Jurkat, Clone E6-1 (cell line): ENCODE data around the gene SEC24C.

Experiments used
- DNase-seq: peaks from one replicate; pipeline ENCODE4 v3.0.0-alpha.2; 2011; ENCODE audit warnings: low read depth, low spot score
- H3K4me3 ChIP-seq: 2 replicates; pipeline ENCODE4 v1.5.1; 2011; ENCODE audit warnings: mild to moderate bottlenecking, low read length, control low read depth, moderate library complexity

The SEC24C gene

DNA sequence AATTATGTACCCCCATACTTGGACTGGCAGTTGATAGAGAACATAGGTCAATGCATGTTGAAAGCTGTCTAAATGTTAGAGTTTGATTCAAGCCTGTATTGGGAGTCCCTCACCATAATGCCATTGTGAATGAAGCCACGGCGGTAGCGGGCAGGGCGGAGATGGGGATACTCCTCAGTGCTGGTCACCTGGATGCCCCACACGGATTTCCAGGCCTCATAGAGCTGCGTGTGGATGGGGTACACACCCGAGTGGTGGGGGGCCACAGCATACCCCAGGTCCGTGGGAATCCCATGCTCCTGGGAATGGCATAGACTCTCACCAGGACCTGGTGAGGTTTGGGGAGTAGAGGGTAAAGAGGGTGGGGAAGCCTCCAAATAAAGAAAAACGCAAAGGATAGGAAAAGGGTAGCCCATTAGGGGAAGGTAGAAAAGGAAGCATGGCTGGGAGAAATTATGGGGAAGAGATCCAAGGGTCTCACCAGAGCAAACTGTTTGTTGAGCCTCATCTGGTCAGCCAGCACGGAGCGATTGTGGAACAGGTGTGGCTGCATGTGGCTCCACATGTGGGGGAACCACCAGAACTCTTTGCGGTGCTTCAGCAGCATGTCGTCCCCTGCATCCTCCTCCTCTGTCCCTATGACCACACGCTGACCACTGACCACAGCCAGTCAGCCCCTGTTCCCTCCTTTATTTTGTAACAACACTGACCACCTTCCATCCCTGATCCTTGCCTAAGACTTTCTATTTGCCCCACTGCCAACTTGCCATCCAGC, 62.2 kb downstream of the SEC24C start:
- H3K4me3 ChIP-seq = no peak overlapping the region
- DNase-seq = no peak

DNA sequence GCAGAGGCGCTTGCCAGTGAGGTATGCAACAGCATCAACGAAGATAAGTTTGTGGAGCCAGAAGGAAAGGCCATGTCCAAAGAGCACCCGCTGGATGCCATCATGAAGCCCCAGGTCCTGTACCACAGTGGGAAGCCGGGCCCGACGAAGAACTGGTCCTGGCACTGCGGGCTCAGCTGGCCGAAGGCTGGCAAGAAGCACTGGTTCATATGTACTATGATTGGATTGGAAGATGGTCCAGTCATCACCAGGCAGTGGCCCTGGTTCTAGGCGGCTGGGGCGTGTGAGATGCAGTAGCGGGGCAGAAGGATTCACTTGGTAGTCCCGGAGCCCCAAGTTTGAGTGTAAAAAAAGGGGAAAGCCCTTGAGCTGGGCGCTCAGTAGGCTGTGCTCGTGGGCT, 63.3 kb downstream of the SEC24C start:
- DNase-seq = no peak
- no peak overlapping the region for H3K4me3 ChIP-seq

DNA sequence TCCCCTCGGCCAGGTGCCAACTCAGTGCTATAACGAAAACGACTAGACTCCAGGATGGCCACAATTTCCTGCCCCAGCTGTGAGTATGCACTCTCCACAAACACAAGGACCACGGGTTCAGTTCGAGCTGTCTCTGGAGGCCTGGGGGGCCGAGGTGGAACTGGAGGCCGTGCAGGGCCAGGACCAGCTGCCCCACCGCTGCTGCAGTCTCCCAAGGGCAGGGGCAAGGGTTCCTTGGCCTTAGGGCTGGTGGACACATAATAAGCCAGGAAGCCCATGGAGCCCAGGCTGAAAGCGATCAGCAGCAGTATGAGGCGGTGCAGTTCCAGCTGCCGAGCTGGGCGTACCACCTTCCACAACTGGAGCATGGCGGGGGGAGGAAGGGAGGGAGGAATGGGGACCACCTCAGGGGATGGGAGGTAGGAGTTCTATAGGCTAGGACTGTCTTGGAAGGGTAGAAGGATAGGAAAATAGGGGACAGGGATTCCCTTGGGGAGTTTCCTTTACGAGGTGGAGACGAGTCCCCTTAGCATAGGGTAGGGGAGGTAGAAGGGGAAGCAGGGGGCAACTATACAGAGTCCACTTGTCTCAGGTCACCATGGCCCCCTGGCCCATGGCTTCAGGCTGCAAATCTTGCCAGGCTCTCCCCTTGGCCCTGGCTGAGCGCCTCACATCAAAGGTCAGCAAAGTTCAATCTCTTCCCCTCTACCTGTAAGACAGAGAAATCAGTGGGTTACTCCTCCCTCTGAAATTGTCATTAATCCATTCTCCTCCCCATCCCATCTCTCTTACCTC, 64.0 kb downstream of the SEC24C start:
- no peak for DNase-seq
- no peak overlapping the region for H3K4me3 ChIP-seq

DNA sequence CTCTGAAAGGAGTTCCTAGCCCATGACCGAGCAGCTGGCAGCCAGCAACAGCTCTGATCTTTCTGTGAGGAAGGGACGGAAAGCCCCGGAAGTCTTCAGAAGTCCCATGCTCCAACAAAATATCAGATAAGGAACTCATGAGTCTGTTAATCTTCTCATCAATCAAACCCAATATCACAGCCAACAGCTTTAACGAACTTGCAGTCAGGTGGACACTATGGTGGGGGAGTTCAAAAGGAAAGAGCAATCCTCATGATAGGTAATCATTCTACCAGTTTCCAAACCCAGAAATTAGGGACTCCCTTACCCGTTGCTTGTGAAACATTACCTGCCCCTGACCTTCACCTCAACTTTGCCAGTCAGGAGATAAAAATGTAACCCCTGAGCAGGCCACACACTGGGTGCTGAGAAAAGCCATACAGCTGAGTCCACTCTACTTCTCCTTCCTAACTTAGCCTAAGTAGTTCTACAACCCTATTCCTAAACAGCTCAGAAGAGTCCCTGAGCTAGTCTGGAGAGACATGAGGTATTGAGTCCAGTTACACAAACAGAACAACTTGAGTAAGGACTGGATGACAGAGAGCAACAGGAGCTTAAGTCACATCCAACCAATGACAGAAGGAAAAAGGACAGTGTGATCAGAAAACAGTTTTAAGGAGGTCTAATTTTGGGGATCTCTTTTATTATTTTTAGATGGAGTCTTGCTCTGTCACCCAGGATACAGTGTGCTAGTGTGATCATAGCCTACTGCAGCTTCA, 65.1 kb downstream of the SEC24C start:
- no peak overlapping the region for H3K4me3 ChIP-seq
- DNase-seq = no peak

DNA sequence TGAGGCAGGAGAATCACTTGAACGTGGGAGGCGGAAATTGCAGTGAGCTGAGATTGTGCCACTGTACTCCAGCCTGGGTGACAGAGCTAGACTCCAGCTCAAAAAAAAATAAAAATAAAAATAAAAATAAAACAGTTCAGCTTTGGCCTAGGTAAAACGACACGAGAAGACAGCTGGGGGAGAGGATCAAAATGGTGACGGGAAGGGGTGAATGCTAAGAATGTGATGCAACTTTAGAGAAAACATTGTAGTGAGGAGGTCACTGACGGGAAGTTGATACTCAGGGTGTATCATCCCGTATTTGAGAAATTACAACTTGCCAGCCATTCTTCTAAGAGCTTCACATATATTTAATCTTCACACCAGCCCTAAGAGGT, 66.2 kb downstream of the SEC24C start:
- peak overlapping the region; percentile 62 for H3K4me3 ChIP-seq

DNA sequence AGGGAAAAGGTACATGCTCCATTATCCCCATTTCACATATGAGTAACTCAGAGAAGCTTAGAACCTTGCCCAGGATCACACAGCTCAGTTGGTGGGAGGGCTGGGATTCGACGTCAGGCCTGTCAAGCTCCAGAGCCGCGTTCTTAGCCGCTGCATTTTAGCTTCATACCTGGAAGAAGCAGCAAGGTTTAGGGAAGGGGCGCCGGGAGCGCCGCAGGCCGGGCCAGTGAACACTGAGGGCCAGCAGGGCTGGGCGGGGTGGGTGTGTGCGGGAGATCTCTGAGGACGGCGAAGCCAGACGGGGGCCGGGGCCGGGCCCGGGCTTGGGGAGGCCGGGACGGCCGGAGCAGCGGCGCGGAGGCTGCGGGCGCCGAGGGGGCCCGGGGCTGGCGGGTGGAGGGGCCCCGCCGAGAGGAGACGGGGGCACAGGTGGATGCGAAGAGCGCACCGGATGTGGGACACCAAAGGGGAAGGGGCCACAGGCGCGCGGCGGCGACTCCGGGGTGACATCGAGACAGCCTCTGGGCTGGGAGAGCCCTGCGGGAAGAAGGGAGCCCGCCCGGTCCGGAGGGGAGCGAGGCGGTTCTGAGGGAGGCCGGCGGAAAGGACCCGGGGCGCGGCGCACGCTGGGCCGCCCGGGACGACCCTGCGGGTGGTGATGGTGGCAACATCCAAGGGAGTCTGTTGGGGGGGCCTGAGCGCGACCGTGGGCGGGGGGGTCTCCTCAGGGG, 66.7 kb downstream of the SEC24C start:
- H3K4me3 ChIP-seq = peak overlapping the region; percentile 62
- peak; percentile 64 for DNase-seq

More for the DNA sequence above, 66.2 kb downstream of the SEC24C start:
- DNase-seq = no peak

DNA sequence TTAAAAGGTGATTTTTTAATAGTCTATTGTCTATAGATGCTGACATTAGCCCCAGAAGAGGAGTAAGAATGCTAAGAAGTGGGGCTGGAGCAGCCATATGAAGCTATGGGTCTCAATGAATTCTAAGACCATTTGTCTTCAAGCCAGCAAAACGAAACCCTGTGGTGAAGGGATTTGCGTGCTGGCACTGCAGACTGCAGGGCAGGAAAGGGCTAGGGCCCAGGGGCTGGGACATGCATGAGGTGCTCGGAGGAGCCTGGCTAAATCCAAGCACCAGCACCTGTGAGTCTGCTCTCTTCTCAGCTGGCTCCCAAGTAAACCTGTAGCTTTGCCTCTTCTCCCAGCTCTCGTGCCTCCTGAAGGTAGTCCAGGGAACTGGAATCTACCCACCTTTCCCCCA, 68.5 kb downstream of the SEC24C start:
- no peak overlapping the region for H3K4me3 ChIP-seq
- no peak for DNase-seq

DNA sequence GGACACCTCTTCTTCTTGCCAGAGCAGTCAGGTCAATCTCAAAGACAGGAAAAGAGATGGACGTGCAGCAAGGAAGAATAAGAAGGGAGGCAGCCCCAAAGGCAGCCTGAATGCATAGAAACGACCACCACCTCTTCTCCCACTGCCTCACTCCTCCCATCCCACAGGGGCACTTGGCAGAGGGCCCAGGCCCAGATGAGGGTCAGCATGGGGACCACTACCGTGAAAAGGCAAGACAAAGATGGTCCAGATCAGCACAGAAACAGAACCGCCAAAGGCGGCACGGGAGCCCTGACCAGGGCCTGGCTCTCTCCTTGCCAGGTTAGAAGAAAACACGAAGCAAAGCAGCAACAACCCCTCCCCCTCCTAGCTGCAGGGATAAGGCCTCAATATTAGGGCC, 69.2 kb downstream of the SEC24C start:
- no peak overlapping the region for H3K4me3 ChIP-seq
- DNase-seq = no peak

DNA sequence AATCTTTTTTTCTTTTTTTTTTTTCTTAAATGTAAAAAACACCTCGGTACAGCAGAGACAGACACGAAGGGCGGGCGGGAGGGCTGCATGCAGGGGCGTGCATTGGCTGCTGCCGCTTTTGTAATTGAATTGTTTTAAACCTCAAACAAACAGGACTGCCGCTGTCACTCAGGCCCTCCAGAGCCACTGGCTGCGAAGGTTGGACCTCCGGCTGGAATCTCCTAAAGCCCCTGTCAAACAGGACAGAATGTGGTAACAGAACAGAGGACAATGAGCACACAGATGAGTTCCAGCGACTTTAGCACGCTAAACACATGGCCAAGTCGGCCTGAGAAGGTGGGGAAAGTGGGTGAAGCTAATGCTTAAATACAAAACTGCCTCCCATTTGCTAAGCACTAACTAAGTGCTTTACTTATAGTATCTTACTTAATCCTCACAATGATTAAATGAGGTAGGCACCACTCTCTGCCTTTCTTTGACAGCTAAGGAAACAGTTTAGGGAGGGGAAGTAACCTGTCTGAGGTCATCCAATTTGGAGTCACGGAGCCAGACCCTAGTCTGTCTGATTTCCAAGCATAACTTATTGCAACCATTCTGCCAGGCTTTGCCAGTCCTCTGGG, 70.2 kb downstream of the SEC24C start:
- DNase-seq = no peak
- H3K4me3 ChIP-seq = no peak overlapping the region

DNA sequence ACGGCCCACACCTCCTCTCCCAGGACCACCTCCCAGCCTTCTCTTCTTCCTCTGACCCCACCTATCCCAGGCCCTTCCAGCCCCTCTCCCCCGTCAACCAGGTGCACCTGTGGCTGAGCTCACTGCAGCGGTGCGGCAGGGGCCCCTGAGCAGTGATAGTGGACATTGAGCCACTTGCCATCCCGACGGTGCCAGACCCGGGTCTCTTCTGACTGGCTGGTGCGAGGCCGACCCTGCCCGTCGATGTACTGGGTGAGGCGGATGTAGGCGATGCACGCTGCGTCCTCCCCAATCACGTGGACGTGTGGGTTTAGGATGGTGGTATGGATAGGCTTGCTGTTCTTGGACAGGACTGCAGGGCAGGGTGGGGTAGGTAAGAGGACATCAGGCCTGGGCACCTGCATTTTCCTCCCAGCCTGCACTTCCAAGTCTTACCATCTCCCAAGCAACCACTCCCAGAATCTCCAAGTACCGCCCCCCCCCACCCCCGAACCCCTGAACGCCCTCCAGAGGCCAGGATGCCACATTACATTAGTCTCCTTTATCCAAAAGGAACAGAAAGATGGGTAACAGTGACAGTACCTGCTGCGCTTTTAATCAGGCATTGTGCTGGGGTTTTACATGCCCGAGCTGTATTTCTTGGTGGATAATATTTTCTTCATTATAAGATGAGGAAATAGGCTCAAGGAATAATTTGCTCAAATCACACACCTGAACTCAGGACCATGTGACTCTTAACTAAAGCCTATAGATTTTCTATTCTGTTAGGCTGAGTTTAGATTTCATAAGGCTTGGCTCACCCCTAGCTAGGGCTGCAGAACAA, 70.9 kb downstream of the SEC24C start:
- no peak overlapping the region for H3K4me3 ChIP-seq
- DNase-seq = no peak

DNA sequence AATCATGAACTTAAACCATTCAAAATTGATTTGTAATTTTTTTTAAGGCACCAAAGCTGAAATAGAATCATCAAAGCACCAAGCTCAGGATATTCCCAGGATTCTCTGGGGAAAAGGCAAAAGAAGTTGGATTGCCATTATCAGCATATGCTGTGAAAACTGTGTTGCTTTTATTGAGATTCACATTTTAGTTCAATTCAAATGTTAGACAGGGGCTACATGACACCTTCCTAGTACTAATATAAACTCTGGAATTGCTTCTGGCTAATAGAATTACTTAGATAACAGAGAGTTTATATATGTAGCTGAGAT, 71.5 kb downstream of the SEC24C start:
- DNase-seq = no peak
- no peak overlapping the region for H3K4me3 ChIP-seq

DNA sequence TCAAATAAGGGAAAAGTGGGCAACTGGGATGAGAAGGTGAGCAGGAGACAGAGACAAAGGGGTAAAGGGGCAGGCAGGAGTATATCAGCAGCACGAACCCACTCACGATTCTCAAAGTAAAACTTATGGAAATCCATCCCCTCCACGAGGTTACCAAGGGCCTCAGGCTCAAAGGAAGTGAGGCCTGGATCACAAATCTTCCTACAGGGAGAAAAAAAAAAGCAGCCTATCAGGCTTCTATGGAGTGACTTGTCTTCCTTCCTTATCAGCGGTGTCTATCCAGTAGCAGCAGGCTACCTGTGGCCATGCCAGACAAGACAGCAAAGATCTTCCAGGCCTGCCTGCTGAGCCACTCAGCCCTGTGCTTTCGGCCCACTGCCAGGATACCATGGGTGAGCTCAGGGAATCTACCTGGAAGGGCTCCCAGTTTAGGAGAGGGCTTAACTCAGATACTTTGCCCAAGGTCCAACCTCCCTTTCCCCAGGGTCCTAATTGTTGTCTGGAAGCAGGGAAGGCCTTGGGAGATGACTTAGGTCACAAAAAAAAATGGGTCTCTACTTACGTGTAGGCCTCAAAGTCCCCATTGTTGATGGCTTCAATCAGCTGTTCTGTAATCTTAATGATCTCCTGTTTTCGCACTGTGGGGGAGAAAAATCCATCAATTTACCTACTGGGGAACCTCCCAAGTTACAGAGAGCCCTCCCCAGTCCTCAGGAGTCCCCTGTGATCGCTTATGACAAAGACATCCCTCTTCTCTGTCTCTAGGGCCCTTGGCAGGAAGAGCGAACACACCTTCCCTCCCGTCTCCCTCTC, 73.0 kb downstream of the SEC24C start:
- no peak overlapping the region for H3K4me3 ChIP-seq
- DNase-seq = no peak

DNA sequence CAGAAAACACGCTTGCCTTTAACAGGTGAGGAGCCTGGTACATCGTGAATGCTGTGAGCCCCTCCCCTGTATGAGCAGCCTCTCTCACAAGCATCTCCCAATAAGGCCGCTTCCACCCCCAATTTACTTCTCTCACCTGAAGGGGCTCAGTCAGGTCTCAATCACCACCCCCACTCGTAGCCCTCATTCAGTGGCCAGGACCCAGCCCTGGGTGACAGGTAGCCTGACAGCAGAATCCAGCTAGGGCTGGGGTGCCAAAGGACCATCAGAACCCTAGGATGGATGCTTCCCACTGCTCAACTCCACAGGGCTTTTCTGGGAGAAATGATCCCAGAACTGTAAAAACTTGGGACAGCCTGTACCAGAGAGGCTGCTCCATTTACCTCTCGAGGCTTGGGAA, 73.7 kb downstream of the SEC24C start:
- DNase-seq = no peak
- H3K4me3 ChIP-seq = no peak overlapping the region

DNA sequence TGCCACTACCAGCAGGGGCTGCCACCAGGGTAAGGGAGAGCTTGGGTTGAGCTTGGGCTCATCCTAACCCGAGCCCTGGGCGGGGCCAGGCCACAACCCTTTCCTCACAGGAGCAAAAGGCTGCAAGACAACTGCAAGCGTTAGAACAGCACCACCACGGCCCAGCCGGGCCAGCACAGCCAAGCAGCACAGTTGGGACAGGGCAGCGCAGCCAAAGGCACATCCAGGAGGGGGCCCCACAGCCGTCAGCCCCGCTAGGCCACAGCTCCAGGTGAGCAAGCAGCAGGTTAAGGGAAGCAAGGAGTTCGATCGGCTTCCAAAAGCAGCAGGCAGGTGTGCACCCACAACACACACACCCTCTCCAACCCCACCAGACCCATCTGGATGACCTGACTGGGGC, 74.2 kb downstream of the SEC24C start:
- no peak overlapping the region for H3K4me3 ChIP-seq
- DNase-seq = no peak

DNA sequence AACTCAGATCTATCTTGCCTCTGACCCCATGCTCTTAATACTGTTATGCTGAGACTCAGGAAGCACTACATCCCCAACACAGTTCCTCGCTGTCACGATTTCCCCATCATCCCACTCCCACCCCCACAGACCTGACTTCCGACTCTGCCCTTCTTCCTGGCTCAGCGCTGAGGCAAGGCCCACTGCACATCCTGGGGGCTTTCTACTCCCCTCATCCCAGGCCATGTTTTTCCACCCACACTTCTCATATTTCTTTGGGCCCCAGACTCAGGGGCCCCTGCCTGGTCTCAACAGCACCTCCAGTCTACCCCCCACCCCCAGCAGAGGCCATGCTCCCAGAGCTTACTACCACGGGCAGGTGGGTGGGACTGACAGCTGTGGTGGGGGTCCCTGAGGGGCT, 74.9 kb downstream of the SEC24C start:
- H3K4me3 ChIP-seq = no peak overlapping the region
- DNase-seq = no peak

DNA sequence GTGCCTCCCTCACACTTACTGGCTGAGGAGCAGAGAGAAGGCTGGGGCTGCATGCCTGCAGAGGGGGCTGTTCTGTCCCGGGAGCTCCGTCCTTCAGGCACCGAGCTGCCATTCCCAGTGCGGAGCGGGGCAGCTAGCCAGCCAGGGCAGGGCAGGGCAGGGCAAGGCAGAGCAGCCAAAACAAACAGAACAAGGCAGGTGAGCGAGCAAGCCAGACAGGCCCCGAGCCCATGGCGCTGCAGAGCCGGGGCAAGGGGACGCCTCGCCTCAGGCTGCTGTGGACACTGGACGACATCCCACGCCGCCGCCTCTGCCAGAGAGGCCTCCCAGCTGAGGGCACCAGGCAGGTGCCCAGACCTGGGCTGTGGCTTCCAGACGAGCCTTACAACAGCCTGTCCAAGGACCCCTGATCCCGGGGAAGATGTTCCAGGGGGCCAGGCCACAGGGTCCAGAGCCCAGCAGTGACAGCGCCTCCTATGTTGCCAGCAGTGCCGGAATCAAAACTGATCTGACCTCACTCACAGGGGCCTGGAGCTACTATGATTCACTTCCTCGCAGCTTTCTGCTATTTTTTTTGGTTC, 75.4 kb downstream of the SEC24C start:
- DNase-seq = no peak
- no peak overlapping the region for H3K4me3 ChIP-seq
